WTC11 (cell line): ENCODE data around the gene CIDEB. TPM values are rescaled to one million over a fixed set of nuclear protein-coding genes. Genes with fewer than 3 reads are reported as not detected.
A peak's percentile ranks its signal among the peaks of the same experiment; 100 is the strongest.

Experiments used
- ATAC-seq: fragments of 200-7000 bp; cut with Tn5 transposase; 2 replicates; pipeline ENCODE4 v1.10.0; 2021; ENCODE audit warnings: mild to moderate bottlenecking, moderate library complexity
- CTCF ChIA-PET: fragments of 300-600 bp; sonication (Branson Sonifier 250); formaldehyde crosslinking; loops from one replicate; lab custom pipeline; 2021; ENCODE audit warnings: antibody characterized with exemption; lab: Charles Lee
- POLR2A ChIA-PET: fragments of 350-600 bp; sonication (Branson Sonifier 250); formaldehyde crosslinking; loops from one replicate; lab custom pipeline; 2021; ENCODE audit warnings: antibody characterized with exemption; lab: Charles Lee
- DNase-seq: peaks from one replicate; pipeline ENCODE4 v3.0.0; 2021; ENCODE audit warnings: low spot score
- H3K27ac Mint-ChIP-seq: 2 replicates; pipeline ENCODE4 v1.8.0; 2021; ENCODE audit warnings: mixed read lengths
- H3K27me3 Mint-ChIP-seq: 2 replicates; pipeline ENCODE4 v1.8.0; 2021; ENCODE audit warnings: low read depth, mild to moderate bottlenecking, moderate library complexity, mixed read lengths
- H3K36me3 Mint-ChIP-seq: 2 replicates; pipeline ENCODE4 v1.8.0; 2021; ENCODE audit warnings: mixed read lengths
- H3K4me1 Mint-ChIP-seq: 2 replicates; pipeline ENCODE4 v1.8.0; 2022; ENCODE audit warnings: mixed read lengths
- H3K4me3 Mint-ChIP-seq: 2 replicates; pipeline ENCODE4 v1.8.0; 2021; ENCODE audit warnings: mild to moderate bottlenecking, moderate library complexity, mixed read lengths
- H3K9me3 Mint-ChIP-seq: 2 replicates; pipeline ENCODE4 v1.8.0; 2021; ENCODE audit warnings: mixed read lengths
- ELF4 ChIP-seq: sonication (generic); formaldehyde crosslinking; IDR thresholded peaks from 2 replicates; pipeline ENCODE4 v1.8.1; 2022; ENCODE audit warnings: low read depth, mild to moderate bottlenecking, moderate library complexity, missing genetic modification reagents
- FOXP1 ChIP-seq: sonication (generic); formaldehyde crosslinking; IDR thresholded peaks from 2 replicates; pipeline ENCODE4 v1.8.0; 2022; ENCODE audit warnings: missing genetic modification reagents, mild to moderate bottlenecking, moderate library complexity, borderline replicate concordance
- IRF2 ChIP-seq: sonication (generic); formaldehyde crosslinking; IDR thresholded peaks from 2 replicates; pipeline ENCODE4 v1.8.0; 2022; ENCODE audit warnings: low read depth, missing genetic modification reagents, borderline replicate concordance
- JAZF1 ChIP-seq: fragments of 250-450 bp; sonication (Bioruptor Pico); IDR thresholded peaks from 2 replicates; pipeline ENCODE4 v1.9.0; 2021; ENCODE audit warnings: moderate library complexity, mild to moderate bottlenecking, inconsistent platforms
- JUN ChIP-seq: sonication (generic); formaldehyde crosslinking; IDR thresholded peaks from 2 replicates; pipeline ENCODE4 v1.8.0; 2023; ENCODE audit warnings: mild to moderate bottlenecking, missing genetic modification reagents
- MLX ChIP-seq: sonication (generic); formaldehyde crosslinking; IDR thresholded peaks from 2 replicates; pipeline ENCODE4 v1.8.1; 2023; ENCODE audit warnings: mild to moderate bottlenecking, missing genetic modification reagents, moderate library complexity
- NFYB ChIP-seq: sonication (generic); formaldehyde crosslinking; conservative IDR thresholded peaks from 2 replicates; pipeline ENCODE4 v1.8.0; 2022; ENCODE audit warnings: low read depth, missing genetic modification reagents
- OVOL2 ChIP-seq: fragments of 250-450 bp; sonication (Bioruptor Pico); IDR thresholded peaks from 2 replicates; pipeline ENCODE4 v1.9.0; 2021; ENCODE audit warnings: mild to moderate bottlenecking, borderline replicate concordance
- PRDM15 ChIP-seq: sonication (generic); formaldehyde crosslinking; IDR thresholded peaks from 2 replicates; pipeline ENCODE4 v1.8.0; 2022; ENCODE audit warnings: missing genetic modification reagents
- ZNF317 ChIP-seq: sonication (generic); formaldehyde crosslinking; IDR thresholded peaks from 2 replicates; pipeline ENCODE4 v1.8.1; 2023; ENCODE audit warnings: low read depth, mild to moderate bottlenecking, moderate library complexity, missing genetic modification reagents, borderline replicate concordance
- ZNF396 ChIP-seq: fragments of 250-450 bp; sonication (Bioruptor Pico); IDR thresholded peaks from 2 replicates; pipeline ENCODE4 v1.8.0; 2021; ENCODE audit warnings: mild to moderate bottlenecking, moderate library complexity, borderline replicate concordance
- total RNA-seq: library from RNA; stranded (reverse); gene quantifications from 3 replicates; pipeline ENCODE4 v1.2.3, GENCODE V29; 2021
- TF ChIP-seq, protein P1 (sequence below): sonication (generic); formaldehyde crosslinking; IDR thresholded peaks from 2 replicates; pipeline ENCODE4 v1.8.0; 2023; ENCODE audit warnings: missing genetic modification reagents

The CIDEB gene
- total RNA-seq, 1 experiment from 2014 or later = 4.7 TPM

- no peak for TF ChIP-seq PRDM15 (CRISPR knock-in tag)
- no peak for TF ChIP-seq OVOL2
Observed at GRCh38 chr14:24337144-24337823, 29.5 kb upstream of the CIDEB start (continued).

DNA sequence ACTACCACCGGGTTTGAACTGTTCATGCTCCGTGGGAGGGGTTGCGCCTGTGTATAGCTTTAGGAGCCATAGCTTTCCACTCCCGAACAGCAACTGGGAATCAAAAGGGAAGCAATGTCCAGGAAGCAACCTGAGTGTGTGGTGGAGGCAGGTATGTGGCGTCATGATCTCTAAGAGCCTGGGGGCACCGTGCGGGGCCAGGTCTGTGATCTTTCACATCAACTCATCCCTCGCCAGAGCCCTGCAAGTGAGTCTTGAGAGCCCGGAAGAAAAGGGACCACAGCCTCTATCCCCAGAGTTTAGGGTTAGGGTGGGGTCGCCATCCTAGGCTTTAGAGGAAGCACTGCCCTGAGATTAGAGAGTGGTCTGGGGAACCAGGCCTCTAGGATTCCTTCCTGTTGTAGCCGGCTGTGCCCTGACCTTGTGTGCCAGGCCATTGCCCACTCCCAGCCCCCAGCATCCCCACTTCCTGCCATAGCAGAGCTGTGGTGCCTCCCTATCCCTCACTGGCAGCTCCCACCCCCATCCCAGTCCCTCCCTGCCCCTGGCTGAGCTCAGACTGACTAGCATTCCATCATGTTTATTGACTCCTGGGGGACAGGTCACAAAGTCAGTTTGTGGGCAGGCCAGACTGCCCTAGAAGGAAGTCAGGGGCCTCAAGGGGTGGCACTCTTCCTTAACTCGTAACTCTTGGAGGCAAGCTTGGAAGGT lies 27.8 kb upstream of the CIDEB start:
- ATAC-seq (no peak), DNase-seq (no peak)
- H3K27ac Mint-ChIP-seq = no peak overlapping the region
- peaks cover 27% of the 10 kb centered on the region for H3K4me1 Mint-ChIP-seq
- H3K4me3 Mint-ChIP-seq = peak overlapping the region; percentile 78
- ChIA-PET CTCF (interaction anchor here (0.6 to 17.1 kb wide), 7 partner anchors 12 to 101 kb away, joined by 3 to 518 read pairs (median 4); partner anchors contain the start of genes CBLN3, CIDEB, KHNYN and TINF2), POLR2A (no interaction called here)
- no peaks in the 10 kb centered on the region for H3K9me3 Mint-ChIP-seq
- TF ChIP-seq NFYB (no peak), IRF2 (no peak), MLX (CRISPR knock-in tag) (no peak), ELF4 (CRISPR knock-in tag) (no peak), JAZF1 (CRISPR knock-in tag) (no peak), ZNF396 (CRISPR knock-in tag) (no peak)
- TF ChIP-seq, protein P1, sequence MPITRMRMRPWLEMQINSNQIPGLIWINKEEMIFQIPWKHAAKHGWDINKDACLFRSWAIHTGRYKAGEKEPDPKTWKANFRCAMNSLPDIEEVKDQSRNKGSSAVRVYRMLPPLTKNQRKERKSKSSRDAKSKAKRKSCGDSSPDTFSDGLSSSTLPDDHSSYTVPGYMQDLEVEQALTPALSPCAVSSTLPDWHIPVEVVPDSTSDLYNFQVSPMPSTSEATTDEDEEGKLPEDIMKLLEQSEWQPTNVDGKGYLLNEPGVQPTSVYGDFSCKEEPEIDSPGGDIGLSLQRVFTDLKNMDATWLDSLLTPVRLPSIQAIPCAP = no peak
- peaks cover 100% of the 10 kb centered on the region for H3K27me3 Mint-ChIP-seq
- no peaks in the 10 kb centered on the region for H3K36me3 Mint-ChIP-seq

DNA sequence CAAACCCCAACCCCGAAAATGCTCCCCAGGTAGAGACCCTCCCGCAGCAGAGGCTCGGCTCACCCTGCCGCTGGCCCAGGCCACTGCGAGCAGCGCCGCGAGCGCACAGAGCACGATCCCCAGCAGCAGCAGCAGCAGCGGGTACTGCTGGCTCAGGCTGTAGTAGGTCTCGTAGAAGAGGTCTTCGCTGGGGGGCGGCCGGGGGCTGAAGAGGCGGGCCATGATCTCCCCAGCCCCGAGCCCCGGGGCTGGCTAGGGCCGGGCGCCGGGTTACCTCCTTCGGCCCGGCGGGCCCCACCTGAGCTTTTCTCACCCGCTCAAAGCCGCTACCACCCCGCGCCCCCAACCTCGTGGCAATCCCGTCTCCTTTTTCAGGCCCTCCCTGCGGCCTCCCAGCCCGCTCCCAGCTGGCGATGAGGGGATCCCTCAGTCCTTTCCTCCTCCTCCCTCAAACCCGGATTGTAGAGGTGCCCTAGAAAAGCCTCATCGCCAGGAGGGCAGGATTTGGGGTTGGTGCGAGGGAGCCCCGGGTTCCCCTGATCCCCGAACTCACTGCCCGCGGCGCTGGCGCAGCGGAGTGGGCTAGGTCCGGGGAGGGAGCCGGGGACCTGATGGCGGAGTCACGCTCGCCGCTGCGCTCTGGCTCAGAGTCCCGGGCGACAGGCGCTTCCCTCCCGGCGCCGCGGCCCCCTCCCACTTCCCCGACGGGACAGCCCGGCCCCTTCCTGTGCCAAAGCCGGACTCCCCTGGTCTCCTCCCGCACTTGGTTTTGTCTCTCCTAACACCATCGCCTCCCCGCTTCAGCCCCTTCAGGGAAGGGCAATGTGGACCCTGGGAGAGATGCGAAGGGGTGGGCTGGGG lies 26.9 kb upstream of the CIDEB start, which contains the start of gene ADCY4:
Gene ADCY4, minus strand, starts transcription at position 641 of the 861 bp plus-strand sequence. Its CDS starts 419 bp downstream, at position 222.
- ChIA-PET CTCF (interaction anchor here (0.6 to 17.1 kb wide), 18 partner anchors 7 to 107 kb away, joined by 3 to 518 read pairs (median 24); partner anchors contain the start of genes CBLN3, CIDEB, KHNYN and LTB4R), POLR2A (no interaction called here)
- TF ChIP-seq FOXP1 (CRISPR knock-in tag) = 0 out of 2 replicates have a peak, but pooled peaks have one; percentile 26
- TF ChIP-seq ZNF317 (CRISPR knock-in tag) = no peak
- TF ChIP-seq PRDM15 (CRISPR knock-in tag) = 0 out of 2 replicates have a peak, but pooled peaks have one; percentile 32
- 0 out of 2 replicates have a peak, but pooled peaks have one; percentile 14 for TF ChIP-seq JUN (CRISPR knock-in tag)
- DNase-seq (peak; percentile 41), ATAC-seq (peak; percentile 5; the same call in 1 of the 2 replicates)
- Mint-ChIP-seq H3K4me1 (peaks cover 24% of the 10 kb centered on the region), H3K27me3 (peaks cover 100% of the 10 kb centered on the region), H3K27ac (no peak within 1 kb of the TSS), H3K4me3 (peak within 1 kb of the TSS; percentile 78), H3K9me3 (no peaks in the 10 kb centered on the region), H3K36me3 (no peaks in the 10 kb centered on the region)
